Vagina (tissue), 2 donors: ENCODE measurements around the gene TRIM46. TPM values are rescaled to one million over a fixed set of nuclear protein-coding genes. Genes with fewer than 3 reads are reported as not detected.

Source experiments
- DNase-seq, 2 donors: peaks; one replicate each; pipeline ENCODE4 v3.0.0-alpha.2; 2017; ENCODE audit errors: extremely low spot score in 2 of 2
- H3K27ac ChIP-seq: fragments of 200-600 bp; sonication (generic); one replicate; pipeline ENCODE4 v1.5.1; 2019
- H3K27me3 ChIP-seq: fragments of 200-600 bp; sonication (generic); one replicate; pipeline ENCODE4 v1.5.1; 2019
- H3K36me3 ChIP-seq, 2 donors: fragments of 200-600 bp; sonication (generic); one replicate each; pipeline ENCODE4 v1.5.1; 2017 to 2019
- H3K4me1 ChIP-seq: fragments of 200-600 bp; sonication (generic); one replicate; pipeline ENCODE4 v1.5.1; 2019
- H3K4me3 ChIP-seq, 2 donors: fragments of 200-600 bp; sonication (generic); 1 replicate in 1 of 2; 2 replicates in 1 of 2; pipeline ENCODE4 v1.5.1; 2016 to 2019
- H3K9me3 ChIP-seq: fragments of 200-600 bp; sonication (generic); one replicate; pipeline ENCODE4 v1.5.1; 2019
- POLR2A ChIP-seq, 2 donors: fragments of 450-650 bp; IDR thresholded peaks; one replicate each; pipeline ENCODE4 v1.6.1; 2017; ENCODE audit warnings: antibody characterized with exemption in 2 of 2, mild to moderate bottlenecking in 2 of 2, moderate library complexity in 2 of 2
- POLR2AphosphoS5 ChIP-seq, 2 donors: sonication (generic); formaldehyde crosslinking; IDR thresholded peaks; one replicate each; pipeline ENCODE4 v1.9.0; 2017; ENCODE audit warnings: antibody characterized with exemption in 2 of 2, mild to moderate bottlenecking in 2 of 2, low read depth in 1 of 2; ENCODE audit not compliant: insufficient read depth in 1 of 2
- intact Hi-C: fragments of 100-400 bp; cut with DNase I; formaldehyde crosslinking; loops from one replicate; pipeline ENCODE4 v1.15.1; 2023
- total RNA-seq: library from RNA; depleted of rRNA; stranded (reverse); fragments of >200 nt; gene quantifications from one replicate; pipeline ENCODE4 v1.2.3, GENCODE V29; 2016
- TF ChIP-seq, protein P1 (sequence below), 3 experiments: fragments of 450-650 bp in 2 of 3; fragments of 200-600 bp in 1 of 3; sonication (generic) in 1 of 3; IDR thresholded peaks; one replicate each; pipeline ENCODE4 v1.5.1; 2017 to 2019; ENCODE audit warnings: antibody characterized with exemption in 3 of 3, mild to moderate bottlenecking in 2 of 3, moderate library complexity in 2 of 3

TRIM46 gene
- total RNA-seq, 1 donor from 2014 or later, result 2.7 TPM

DNA sequence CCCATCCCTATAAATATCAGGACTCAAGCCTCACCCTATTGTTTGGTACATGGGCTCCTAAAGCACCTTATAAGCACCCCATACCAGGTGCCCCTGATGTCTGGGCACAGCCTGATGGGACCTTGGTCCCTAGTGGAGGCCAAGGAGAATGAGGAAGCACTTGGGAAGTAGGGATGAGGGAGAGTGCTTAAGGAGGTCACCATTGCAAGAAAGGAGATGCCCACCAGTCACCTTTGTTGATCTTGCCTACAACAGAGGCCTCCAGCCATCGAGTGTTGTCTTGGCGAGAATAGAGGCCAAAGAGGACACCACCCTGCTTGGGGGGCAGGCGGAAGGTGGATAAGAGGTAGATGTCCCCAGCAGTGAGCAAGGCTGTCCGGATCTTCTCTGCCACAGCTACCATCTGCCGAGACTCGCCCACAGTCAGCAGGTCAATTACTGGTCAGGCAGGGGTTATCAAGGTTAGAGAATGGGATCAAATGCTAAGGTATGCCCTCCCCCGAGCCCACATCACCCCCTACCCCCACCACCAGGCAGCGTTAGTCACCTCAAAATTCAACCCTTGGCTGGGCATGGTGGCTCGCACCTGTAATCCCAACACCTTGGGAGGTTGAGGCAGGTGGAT is 32.4 kb downstream of the TRIM46 start:
- TF ChIP-seq POLR2AphosphoS5 (IDR thresholded peaks at IDR 0.05; ENCODE audit: insufficient read depth in 1 of 2, low read depth in 1 of 2) (no peak), POLR2A (IDR thresholded peaks at IDR 0.05) (no peak)
- TF ChIP-seq, protein P1, sequence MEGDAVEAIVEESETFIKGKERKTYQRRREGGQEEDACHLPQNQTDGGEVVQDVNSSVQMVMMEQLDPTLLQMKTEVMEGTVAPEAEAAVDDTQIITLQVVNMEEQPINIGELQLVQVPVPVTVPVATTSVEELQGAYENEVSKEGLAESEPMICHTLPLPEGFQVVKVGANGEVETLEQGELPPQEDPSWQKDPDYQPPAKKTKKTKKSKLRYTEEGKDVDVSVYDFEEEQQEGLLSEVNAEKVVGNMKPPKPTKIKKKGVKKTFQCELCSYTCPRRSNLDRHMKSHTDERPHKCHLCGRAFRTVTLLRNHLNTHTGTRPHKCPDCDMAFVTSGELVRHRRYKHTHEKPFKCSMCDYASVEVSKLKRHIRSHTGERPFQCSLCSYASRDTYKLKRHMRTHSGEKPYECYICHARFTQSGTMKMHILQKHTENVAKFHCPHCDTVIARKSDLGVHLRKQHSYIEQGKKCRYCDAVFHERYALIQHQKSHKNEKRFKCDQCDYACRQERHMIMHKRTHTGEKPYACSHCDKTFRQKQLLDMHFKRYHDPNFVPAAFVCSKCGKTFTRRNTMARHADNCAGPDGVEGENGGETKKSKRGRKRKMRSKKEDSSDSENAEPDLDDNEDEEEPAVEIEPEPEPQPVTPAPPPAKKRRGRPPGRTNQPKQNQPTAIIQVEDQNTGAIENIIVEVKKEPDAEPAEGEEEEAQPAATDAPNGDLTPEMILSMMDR (IDR thresholded peaks at IDR 0.05), result no peak
- no peaks in the 10 kb centered on the region for H3K27me3 ChIP-seq
- peak overlapping the region; percentile 99 for H3K27ac ChIP-seq
- intact Hi-C loops, result loop anchor here (5.0 kb wide), 1 partner anchor 36 kb away; a partner anchor contains a TSS
- DNase-seq, result no peak
- H3K36me3 ChIP-seq, result no peaks in the 10 kb centered on the region
- peaks cover 38% of the 10 kb centered on the region for H3K4me1 ChIP-seq
- H3K4me3 ChIP-seq, result no peak overlapping the region
- H3K9me3 ChIP-seq, result no peaks in the 10 kb centered on the region

DNA sequence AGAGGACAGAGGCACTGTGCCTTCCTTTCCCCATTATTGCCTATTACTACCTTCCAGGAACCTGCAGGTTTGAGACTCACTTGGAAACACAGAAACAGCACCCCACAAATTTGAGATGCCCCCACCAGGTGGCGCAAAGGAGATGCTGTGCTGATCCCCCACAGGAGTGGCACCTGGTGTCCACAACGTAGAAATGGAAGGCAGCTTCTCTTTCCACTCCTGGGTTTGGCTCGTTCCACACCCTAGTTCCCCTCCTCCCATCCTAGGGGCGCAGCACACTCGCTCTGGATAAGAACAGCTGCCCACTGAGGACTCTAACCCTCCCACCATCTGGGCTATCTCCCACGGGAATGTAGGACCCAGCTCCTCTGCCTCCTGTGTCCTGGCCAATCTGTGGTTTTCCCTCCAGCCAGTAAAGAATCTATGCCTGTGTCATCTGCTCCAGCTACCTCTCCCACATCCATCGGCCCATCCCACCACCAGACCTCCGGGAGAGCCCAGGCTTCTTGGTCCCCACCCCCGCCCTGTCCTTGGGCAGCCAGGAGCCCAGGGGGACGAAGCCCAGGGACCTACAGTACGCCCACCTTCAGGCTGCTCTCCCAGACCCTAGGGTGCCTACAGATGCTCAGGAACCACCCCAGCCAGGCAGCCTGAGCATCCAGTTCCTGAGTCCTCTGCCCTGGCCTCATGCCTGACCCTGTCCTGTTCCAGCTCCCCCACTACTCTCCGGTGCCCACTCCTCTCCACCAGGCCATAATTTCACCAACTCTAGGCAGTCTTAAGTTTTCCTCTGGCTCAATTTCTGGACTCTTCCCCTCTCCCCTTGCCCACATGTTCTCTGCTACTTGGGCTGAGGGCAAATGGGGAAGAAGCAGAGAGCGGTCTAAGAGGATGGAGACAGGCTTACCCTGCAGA is 33.5 kb downstream of the TRIM46 start:
- intact Hi-C loops, result loop anchor here (5.0 kb wide), 1 partner anchor 35 kb away; a partner anchor contains a TSS
- DNase-seq, result no peak
- no peak for TF ChIP-seq POLR2A (IDR thresholded peaks at IDR 0.05)
- peak; percentile 16 to 49 for TF ChIP-seq POLR2AphosphoS5 (IDR thresholded peaks at IDR 0.05; ENCODE audit: insufficient read depth in 1 of 2, low read depth in 1 of 2)
- TF ChIP-seq, protein P1 (IDR thresholded peaks at IDR 0.05), result peak; percentile 53 to 90 (median 82)
- H3K9me3 ChIP-seq, result no peaks in the 10 kb centered on the region
- peak overlapping the region; percentile 78 to 87 for H3K4me3 ChIP-seq
- H3K36me3 ChIP-seq, result no peaks in the 10 kb centered on the region
- H3K4me1 ChIP-seq, result peaks cover 38% of the 10 kb centered on the region
- H3K27ac ChIP-seq, result peak overlapping the region; percentile 99
- no peaks in the 10 kb centered on the region for H3K27me3 ChIP-seq

DNA sequence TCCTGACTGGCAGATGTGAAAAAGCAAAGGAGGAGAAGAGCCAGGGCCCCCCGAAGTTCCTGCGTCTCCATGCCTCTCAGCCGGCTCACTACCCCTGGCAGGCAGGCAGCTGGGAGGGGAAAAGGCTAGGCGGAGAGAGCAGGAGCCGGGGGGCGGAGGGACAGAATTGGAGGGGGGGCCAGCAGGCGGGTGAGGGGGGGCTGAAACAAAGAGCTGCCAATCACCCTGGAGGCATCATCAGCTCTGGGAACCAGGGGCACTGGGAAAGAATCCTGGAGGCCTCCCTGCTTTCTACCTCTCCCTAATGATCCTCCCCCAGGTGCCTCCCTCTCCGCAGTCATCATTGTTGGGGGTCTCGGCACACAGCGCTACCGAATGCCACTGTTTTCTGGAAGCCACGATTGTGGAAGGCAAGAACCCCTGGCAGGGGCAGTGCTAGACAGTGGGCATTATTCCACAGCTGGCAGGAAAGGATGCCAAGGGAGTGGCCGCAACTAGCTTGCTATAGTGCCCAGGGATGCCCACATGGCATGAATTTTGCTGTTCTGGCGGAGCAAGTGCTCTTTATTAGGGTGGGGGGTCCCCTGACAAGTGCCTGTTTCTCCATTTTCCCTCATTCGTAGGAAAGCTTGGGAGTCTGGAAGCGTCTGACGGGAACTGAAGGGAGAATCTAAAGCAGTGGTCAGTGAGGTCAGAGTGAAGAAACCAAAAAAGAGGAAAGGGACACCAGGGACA is 34.3 kb downstream of the TRIM46 start, which contains the start of gene THBS3:
TSS of gene THBS3 (minus strand) at position 92 of the 735 bp plus-strand sequence. CDS start at position 71, 21 bp downstream.
- Histone ChIP-seq H3K4me3 (peak within 1 kb of the TSS; percentile 78 to 87), H3K27ac (peak within 1 kb of the TSS; percentile 99), H3K4me1 (peaks cover 38% of the 10 kb centered on the region), H3K27me3 (no peaks in the 10 kb centered on the region), H3K36me3 (no peaks in the 10 kb centered on the region), H3K9me3 (no peaks in the 10 kb centered on the region)
- intact Hi-C loops, result loop anchor here (5.0 kb wide), 1 partner anchor 34 kb away; a partner anchor contains a TSS
- TF ChIP-seq, protein P1 (IDR thresholded peaks at IDR 0.05), result no peak
- DNase-seq, result no peak

DNA sequence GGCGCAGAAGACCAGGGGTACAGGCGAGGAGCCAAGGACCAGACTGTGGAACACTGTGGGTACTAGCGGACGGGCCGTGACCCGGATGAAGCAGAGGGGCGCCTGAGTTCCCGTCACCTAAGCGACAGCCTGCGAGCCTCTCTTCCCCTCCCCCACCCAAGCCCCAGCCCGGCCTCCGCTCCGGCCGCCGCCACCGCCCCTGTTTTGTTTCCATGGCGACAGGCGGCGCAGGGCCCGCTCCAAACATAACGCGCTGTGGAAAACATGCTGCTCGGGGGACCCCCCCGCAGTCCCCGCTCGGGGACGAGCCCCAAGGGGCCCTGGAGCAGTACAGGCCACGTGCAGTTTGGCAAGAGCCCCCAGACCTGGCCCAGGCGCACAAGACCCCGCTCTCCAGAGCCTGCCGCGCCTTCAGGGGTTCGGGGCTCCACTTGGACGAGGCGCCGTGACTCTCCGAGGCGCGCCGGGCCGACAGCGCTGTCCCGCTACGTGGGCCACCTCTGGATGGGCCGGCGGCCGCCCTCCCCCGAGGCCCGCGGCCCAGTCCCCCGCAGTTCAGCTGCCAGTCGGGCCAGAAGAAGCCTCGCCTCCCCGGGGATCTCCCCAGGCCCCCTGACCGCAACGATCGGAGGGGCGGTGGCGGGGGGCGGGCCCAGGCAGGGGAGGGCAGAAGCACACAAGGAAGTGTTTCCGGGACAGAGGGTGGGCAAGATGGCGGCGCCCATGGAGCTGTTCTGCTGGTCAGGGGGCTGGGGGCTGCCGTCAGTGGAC is 35.1 kb downstream of the TRIM46 start, which contains the start of gene MTX1:
TSS of gene MTX1 (plus strand) at position 155 of the 771 bp plus-strand sequence. CDS start at position 265, 110 bp downstream.
- H3K27ac ChIP-seq, result peak within 1 kb of the TSS; percentile 99
- H3K4me1 ChIP-seq, result peaks cover 38% of the 10 kb centered on the region
- intact Hi-C loops, result loop anchor here (5.0 kb wide), 1 partner anchor 34 kb away; a partner anchor contains a TSS

More for the DNA sequence above, 35.1 kb downstream of the TRIM46 start, which contains the start of gene MTX1:
- H3K36me3 ChIP-seq, result no peaks in the 10 kb centered on the region
- H3K9me3 ChIP-seq, result no peaks in the 10 kb centered on the region
- H3K4me3 ChIP-seq, result peak within 1 kb of the TSS; percentile 78 to 87
- TF ChIP-seq, protein P1 (IDR thresholded peaks at IDR 0.05), result no peak
- TF ChIP-seq POLR2A (IDR thresholded peaks at IDR 0.05) (peak in 1 of 2 donors; percentile 9), POLR2AphosphoS5 (IDR thresholded peaks at IDR 0.05; ENCODE audit: insufficient read depth in 1 of 2, low read depth in 1 of 2) (peak in 1 of 2 donors; percentile 93)
- H3K27me3 ChIP-seq, result no peaks in the 10 kb centered on the region
- DNase-seq, result peak in 1 of 2 donors; percentile 95
